ENCODE results near the gene BSPRY. TPM values are rescaled to one million over a fixed set of nuclear protein-coding genes. Genes with fewer than 3 reads are reported as not detected.

Gene BSPRY
- total and polyA plus RNA-seq, 2 of the 13 experiments (the other 11 are each of a cell fraction or from before 2014, with no cell fraction given), result 0.09 to 0.26 TPM

GRCh38 chr9:113381909-113382411 lies 32.6 kb downstream of the BSPRY start (continued):
- TF ChIP-seq ZNF740 (CRISPR knock-in tag; IDR thresholded peaks at IDR 0.05) (0 out of 2 replicates have a peak, but pooled peaks have one; percentile 37), AHR (CRISPR knock-in tag; IDR thresholded peaks at IDR 0.05) (no peak), RFX1 (IDR thresholded peaks at IDR 0.05) (no peak), ZBTB38 (CRISPR knock-in tag; IDR thresholded peaks at IDR 0.05) (no peak), ZNF766 (CRISPR knock-in tag; IDR thresholded peaks at IDR 0.05; ENCODE audit: borderline replicate concordance) (no peak), PAXIP1 (CRISPR knock-in tag; conservative IDR thresholded peaks at IDR 0.05) (peak; percentile 97), ADNP (CRISPR knock-in tag; IDR thresholded peaks at IDR 0.05) (no peak), MAZ (IDR thresholded peaks at IDR 0.05; ENCODE audit: borderline replicate concordance, low read depth, low read length) (no peak), MAZ (CRISPR knock-in tag; IDR thresholded peaks at IDR 0.05; ENCODE audit: low read depth) (no peak), PCBP1 (IDR thresholded peaks at IDR 0.05; ENCODE audit: borderline replicate concordance, low read depth, low read length) (no peak), ZNF781 (CRISPR knock-in tag; IDR thresholded peaks at IDR 0.05; ENCODE audit: borderline replicate concordance, not compliant biosample characterization) (no peak), ZXDC (CRISPR knock-in tag; IDR thresholded peaks at IDR 0.05) (no peak), ZNF615 (CRISPR knock-in tag; IDR thresholded peaks at IDR 0.05; ENCODE audit: borderline replicate concordance) (no peak), ZBTB25 (CRISPR knock-in tag; IDR thresholded peaks at IDR 0.05) (no peak), SUZ12 (IDR thresholded peaks at IDR 0.05; ENCODE audit: low read depth, low read length) (no peak), MAFG (CRISPR knock-in tag; IDR thresholded peaks at IDR 0.05) (no peak), MIER3 (CRISPR knock-in tag; IDR thresholded peaks at IDR 0.05; ENCODE audit: borderline replicate concordance) (peak; percentile 80; the same call in 1 of the 2 replicates), ZNF619 (CRISPR knock-in tag; IDR thresholded peaks at IDR 0.05) (no peak)
